Ovary (tissue), 3 donors: ENCODE measurements around the gene TYW1.
"Not testable (repeated sequence)": the region's sequence is repeated elsewhere in the genome, so short reads cannot be mapped to it uniquely, and the experiment has no call there.

ENCODE experiments used
- EP300 ChIP-seq: sonication (generic); formaldehyde crosslinking; IDR thresholded peaks from one replicate; pipeline ENCODE4 v1.6.1; 2017; ENCODE audit warnings: antibody characterized with exemption
- POLR2A ChIP-seq: fragments of 450-650 bp; IDR thresholded peaks from one replicate; pipeline ENCODE4 v1.6.1; 2017; ENCODE audit warnings: antibody characterized with exemption, mild to moderate bottlenecking, moderate library complexity
- TF ChIP-seq, protein P1 (sequence below), 3 donors: fragments of 450-650 bp in 2 of 3; fragments of 200-600 bp in 1 of 3; IDR thresholded peaks; one replicate each; pipeline versions ENCODE4 v1.5.1 to v1.8.0; 2016 to 2022; ENCODE audit warnings: antibody characterized with exemption in 3 of 3, mild to moderate bottlenecking in 1 of 3
- donor health status: DM: no; HTN: no; CAD: no.

DNA sequence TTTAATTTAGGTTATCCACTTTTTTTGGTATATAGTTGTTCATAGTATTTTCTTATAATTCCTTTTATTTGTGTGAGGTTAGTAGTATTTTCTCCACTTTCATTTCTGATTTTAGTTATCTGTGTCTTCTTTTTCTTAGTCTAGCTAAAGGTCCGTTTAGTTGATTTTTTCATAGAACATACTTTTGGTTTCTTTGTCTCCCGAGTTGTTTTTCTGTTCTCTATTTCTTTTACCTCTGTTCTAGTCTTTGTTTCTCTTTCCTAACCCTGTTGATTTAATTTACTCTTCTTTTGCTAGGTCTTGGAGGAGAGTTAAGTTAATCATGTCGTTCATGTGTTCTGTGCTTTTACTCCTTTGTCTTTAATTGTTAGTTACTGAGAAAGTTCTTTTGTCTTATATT is 174.5 kb downstream of the TYW1 start:
- TF ChIP-seq POLR2A, EP300: not testable (repeated sequence)
- TF ChIP-seq, protein P1, sequence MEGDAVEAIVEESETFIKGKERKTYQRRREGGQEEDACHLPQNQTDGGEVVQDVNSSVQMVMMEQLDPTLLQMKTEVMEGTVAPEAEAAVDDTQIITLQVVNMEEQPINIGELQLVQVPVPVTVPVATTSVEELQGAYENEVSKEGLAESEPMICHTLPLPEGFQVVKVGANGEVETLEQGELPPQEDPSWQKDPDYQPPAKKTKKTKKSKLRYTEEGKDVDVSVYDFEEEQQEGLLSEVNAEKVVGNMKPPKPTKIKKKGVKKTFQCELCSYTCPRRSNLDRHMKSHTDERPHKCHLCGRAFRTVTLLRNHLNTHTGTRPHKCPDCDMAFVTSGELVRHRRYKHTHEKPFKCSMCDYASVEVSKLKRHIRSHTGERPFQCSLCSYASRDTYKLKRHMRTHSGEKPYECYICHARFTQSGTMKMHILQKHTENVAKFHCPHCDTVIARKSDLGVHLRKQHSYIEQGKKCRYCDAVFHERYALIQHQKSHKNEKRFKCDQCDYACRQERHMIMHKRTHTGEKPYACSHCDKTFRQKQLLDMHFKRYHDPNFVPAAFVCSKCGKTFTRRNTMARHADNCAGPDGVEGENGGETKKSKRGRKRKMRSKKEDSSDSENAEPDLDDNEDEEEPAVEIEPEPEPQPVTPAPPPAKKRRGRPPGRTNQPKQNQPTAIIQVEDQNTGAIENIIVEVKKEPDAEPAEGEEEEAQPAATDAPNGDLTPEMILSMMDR (IDR thresholded peaks at IDR 0.05) = not testable (repeated sequence)
